Muscle of back (tissue), 11 donors: ENCODE data around the gene SMARCA4. TPM values are rescaled to one million over a fixed set of nuclear protein-coding genes. Genes with fewer than 3 reads are reported as not detected.
"Not testable (repeated sequence)": the region's sequence is repeated elsewhere in the genome, so short reads cannot be mapped to it uniquely, and the experiment has no call there.

ENCODE experiments used
- DNase-seq, 3 donors: peaks; one replicate each; pipeline versions ENCODE4 v3.0.0 to v3.0.0-alpha.2; 2013
- polyA plus RNA-seq, 10 donors: library from polyadenylated mRNA; unstranded; fragments of 120-200 nt; gene quantifications; one replicate each; pipeline ENCODE4 v1.2.1, GENCODE V29; 2013; ENCODE audit not compliant: insufficient read length in 10 of 10

Gene SMARCA4
- polyA plus RNA-seq, 10 donors, result 78.0 to 110 (median 93.9) TPM

GRCh38 chr19:10975374-10976130 is 14.7 kb downstream of the SMARCA4 start:
- DNase-seq, result peak; percentile 61 to 95 (median 88)

- DNase-seq, result no peak
These were observed 15.5 kb downstream of the SMARCA4 start for GRCh38 chr19:10976131-10976892.

GRCh38 chr19:10977742-10978092 is 16.9 kb downstream of the SMARCA4 start:
- DNase-seq, result no peak

- peak in 1 of 3 donors; percentile 42 for DNase-seq
These were observed 19.1 kb downstream of the SMARCA4 start for GRCh38 chr19:10979951-10980381.

- DNase-seq, result no peak
These were observed 20.5 kb downstream of the SMARCA4 start for GRCh38 chr19:10981252-10981895.

GRCh38 chr19:10983026-10983425 is 22.2 kb downstream of the SMARCA4 start:
- peak in 1 of 3 donors; percentile 62 for DNase-seq

GRCh38 chr19:10984166-10984735 is 23.4 kb downstream of the SMARCA4 start:
- no peak for DNase-seq

- no peak for DNase-seq
These were observed 24.7 kb downstream of the SMARCA4 start for GRCh38 chr19:10985502-10985901.

- DNase-seq, result no peak
These were observed 25.7 kb downstream of the SMARCA4 start for GRCh38 chr19:10986301-10987127.

GRCh38 chr19:10987571-10988297 is 26.9 kb downstream of the SMARCA4 start:
- no peak for DNase-seq

- DNase-seq, result no peak
These were observed 27.6 kb downstream of the SMARCA4 start for GRCh38 chr19:10988380-10988779.

- no peak for DNase-seq
These were observed 28.1 kb downstream of the SMARCA4 start for GRCh38 chr19:10988921-10989320.

- DNase-seq, result no peak
These were observed 30.2 kb downstream of the SMARCA4 start for GRCh38 chr19:10991076-10991475.

- DNase-seq, result no peak
These were observed 30.8 kb downstream of the SMARCA4 start for GRCh38 chr19:10991521-10992081.

GRCh38 chr19:10992174-10992573 is 31.3 kb downstream of the SMARCA4 start:
- DNase-seq, result not testable (repeated sequence)

GRCh38 chr19:10995926-10996600 is 35.2 kb downstream of the SMARCA4 start:
- DNase-seq, result no peak

- no peak for DNase-seq
These were observed 37.3 kb downstream of the SMARCA4 start for GRCh38 chr19:10998045-10998533.

GRCh38 chr19:10998666-10999065 is 37.8 kb downstream of the SMARCA4 start:
- DNase-seq, result no peak

- DNase-seq, result no peak
These were observed 44.7 kb downstream of the SMARCA4 start for GRCh38 chr19:11005521-11005920.

GRCh38 chr19:11007385-11007784 is 46.6 kb downstream of the SMARCA4 start:
- no peak for DNase-seq
